K562 (cell line): ENCODE results near the gene RASIP1. TPM values are rescaled to one million over a fixed set of nuclear protein-coding genes. Genes with fewer than 3 reads are reported as not detected.

Experiments
- BCLAF1 ChIP-seq, 2 experiments: fragments of 450-650 bp in 1 of 2; IDR thresholded peaks; 2 replicates each; pipeline ENCODE4 v1.6.1; 2011 to 2017; ENCODE audit warnings: low read depth in 2 of 2, antibody characterized with exemption in 1 of 2, borderline replicate concordance in 1 of 2, low read length in 1 of 2, mild to moderate bottlenecking in 1 of 2, mixed read lengths in 1 of 2; ENCODE audit not compliant: control insufficient read depth in 1 of 2
- C11orf30 ChIP-seq: fragments of 450-650 bp; IDR thresholded peaks from 2 replicates; pipeline ENCODE4 v1.6.1; 2016; ENCODE audit warnings: low read depth, mild to moderate bottlenecking
- CLOCK ChIP-seq: fragments of 250-450 bp; sonication (Bioruptor Pico); IDR thresholded peaks from 2 replicates; pipeline ENCODE4 v1.4.0; 2020; ENCODE audit warnings: mild to moderate bottlenecking, moderate library complexity, borderline replicate concordance
- E2F6 ChIP-seq, 2 experiments: IDR thresholded peaks; 2 replicates each; pipeline ENCODE4 v1.6.1; 2011; ENCODE audit warnings: borderline replicate concordance in 1 of 2, control low read depth in 1 of 2, low read depth in 1 of 2, low read length in 1 of 2, mild to moderate bottlenecking in 1 of 2, mixed read lengths in 1 of 2, moderate library complexity in 1 of 2; ENCODE audit not compliant: insufficient read depth in 1 of 2, insufficient read length in 1 of 2, poor library complexity in 1 of 2, severe bottlenecking in 1 of 2; ENCODE audit errors: extremely low read depth in 1 of 2
- FIP1L1 ChIP-seq: fragments of 200-400 bp; formaldehyde crosslinking; IDR thresholded peaks from 2 replicates; pipeline ENCODE4 v1.6.1; 2018; ENCODE audit warnings: mild to moderate bottlenecking, low read depth, low read length; ENCODE audit not compliant: poor library complexity, severe bottlenecking
- FOXK1 ChIP-seq: sonication (generic); formaldehyde crosslinking; IDR thresholded peaks from 2 replicates; pipeline ENCODE4 v1.8.0; 2022; ENCODE audit warnings: missing genetic modification reagents, mild to moderate bottlenecking, borderline replicate concordance
- FOXK2 ChIP-seq, 2 experiments: fragments of 450-650 bp; IDR thresholded peaks in 1 of 2; conservative IDR thresholded peaks in 1 of 2; 2 replicates each; pipeline ENCODE4 v1.6.1; 2016; ENCODE audit warnings: low read depth in 2 of 2, mild to moderate bottlenecking in 1 of 2
- JUND ChIP-seq, 2 experiments: IDR thresholded peaks; 2 replicates in 1 of 2; 3 replicates in 1 of 2; pipeline ENCODE4 v1.6.1; 2011; ENCODE audit warnings: borderline replicate concordance in 2 of 2, low read depth in 2 of 2, low read length in 2 of 2, improper control_type of control experiment in 1 of 2, missing biosample characterization in 1 of 2, missing genetic modification characterization in 1 of 2, missing genetic modification reagents in 1 of 2
- MEF2D ChIP-seq: conservative IDR thresholded peaks from 2 replicates; pipeline ENCODE4 v1.6.1; 2016; ENCODE audit warnings: low read depth, missing genetic modification characterization, missing compliant biosample characterization
- NUFIP1 ChIP-seq: fragments of 450-650 bp; IDR thresholded peaks from 2 replicates; pipeline ENCODE4 v1.6.1; 2018; ENCODE audit not compliant: partially characterized antibody
- RBM14 ChIP-seq: fragments of 200-400 bp; formaldehyde crosslinking; IDR thresholded peaks from 2 replicates; pipeline ENCODE4 v1.6.1; 2018; ENCODE audit warnings: low read depth, mild to moderate bottlenecking, low read length, moderate library complexity, borderline replicate concordance; ENCODE audit not compliant: insufficient read depth
- SFPQ ChIP-seq: fragments of 200-400 bp; formaldehyde crosslinking; IDR thresholded peaks from 2 replicates; pipeline ENCODE4 v1.6.1; 2017; ENCODE audit warnings: mild to moderate bottlenecking, low read depth, low read length, moderate library complexity
- SREBF1 ChIP-seq: fragments of 150-350 bp; IDR thresholded peaks from 2 replicates; pipeline ENCODE4 v1.6.1; 2014; ENCODE audit warnings: antibody characterized with exemption, low read depth, low read length, borderline replicate concordance
- TCF7 ChIP-seq: sonication (generic); IDR thresholded peaks from 2 replicates; pipeline ENCODE4 v1.6.1; 2016; ENCODE audit warnings: antibody characterized with exemption, borderline replicate concordance
- TEAD4 ChIP-seq, 2 experiments: sonication (generic) in 1 of 2; formaldehyde crosslinking in 1 of 2; IDR thresholded peaks; 2 replicates each; pipeline versions ENCODE4 v1.6.1 to v1.8.0; 2012 to 2022; ENCODE audit warnings: borderline replicate concordance in 1 of 2, inconsistent platforms in 1 of 2, low read length in 1 of 2, mild to moderate bottlenecking in 1 of 2, missing genetic modification reagents in 1 of 2
- ZNF174 ChIP-seq: fragments of 250-450 bp; sonication (Bioruptor Pico); IDR thresholded peaks from 2 replicates; pipeline ENCODE4 v1.4.0; 2020; ENCODE audit warnings: mild to moderate bottlenecking
- ZNF695 ChIP-seq: fragments of 450-650 bp; formaldehyde crosslinking; IDR thresholded peaks from 2 replicates; pipeline ENCODE4 v1.4.0; 2020; ENCODE audit warnings: mild to moderate bottlenecking, moderate library complexity
- polyA plus RNA-seq, 8 experiments: library from polyadenylated mRNA; depleted of rRNA in 4 of 8; stranded (reverse) in 5 of 8; unstranded in 3 of 8; fragments of >200 nt; fragmentation: Nextera tagmentation in 2 of 8; fragmentation: Illumina TruSeq in 1 of 8; extraction: Ambion mirVana in 2 of 8; extraction: Trizol in 1 of 8; gene quantifications; 2 replicates each; pipeline versions ENCODE4 v1.2.1 to v1.2.3, GENCODE V29; 2011 to 2014; ENCODE audit warnings: inconsistent platforms in 1 of 8, missing spikeins in 1 of 8
- total RNA-seq, 7 experiments: library from RNA; depleted of rRNA in 6 of 7; stranded (reverse); fragments of >200 nt in 6 of 7; fragmentation: Illumina TruSeq in 2 of 7; extraction: Trizol in 2 of 7; gene quantifications; 2 replicates each; pipeline versions ENCODE4 v1.2.1 to v1.2.3, GENCODE V29; 2011 to 2021; ENCODE audit warnings: low replicate concordance in 1 of 7

Gene RASIP1
- total and polyA plus RNA-seq, 9 of the 15 experiments (the other 6 are each of a cell fraction or from before 2014, with no cell fraction given): 0.20 to 4.7 (median 1.5) TPM

GRCh38 chr19:48698046-48698445 lies 42.4 kb downstream of the RASIP1 start (continued):
- TF ChIP-seq SREBF1 (no peak), SFPQ (no peak), BCLAF1 (IDR thresholded peaks at IDR 0.05; ENCODE audit: borderline replicate concordance in 1 of 2, control insufficient read depth in 1 of 2, low read depth in 2 of 2, low read length in 1 of 2) (no peak), FIP1L1 (no peak), RBM14 (no peak), C11orf30 (no peak), CLOCK (CRISPR knock-in tag) (no peak), ZNF695 (CRISPR knock-in tag) (no peak), FOXK2 (conservative IDR thresholded peaks at IDR 0.05 in 1 of 2, IDR thresholded peaks at IDR 0.05 in 1 of 2; ENCODE audit: low read depth in 2 of 2) (no peak), NUFIP1 (no peak), FOXK1 (CRISPR knock-in tag) (no peak), MEF2D (tag) (no peak), JUND (IDR thresholded peaks at IDR 0.05; ENCODE audit: borderline replicate concordance, low read depth, low read length) (0 out of 2 replicates have a peak, but pooled peaks have one; percentile 19), JUND (tag; IDR thresholded peaks at IDR 0.05; ENCODE audit: borderline replicate concordance, low read depth, low read length) (no peak), TCF7 (no peak), E2F6 (IDR thresholded peaks at IDR 0.05; ENCODE audit: borderline replicate concordance in 1 of 2, extremely low read depth in 1 of 2, insufficient read depth in 1 of 2, insufficient read length in 1 of 2, low read depth in 1 of 2, low read length in 1 of 2, poor library complexity in 1 of 2, severe bottlenecking in 1 of 2) (no peak), TEAD4 (IDR thresholded peaks at IDR 0.05; ENCODE audit: low read length) (peak; percentile 87), TEAD4 (CRISPR knock-in tag; IDR thresholded peaks at IDR 0.05; ENCODE audit: borderline replicate concordance) (no peak), ZNF174 (CRISPR knock-in tag) (no peak)
